Gastroesophageal sphincter (tissue), 3 donors: ENCODE data around the gene KLHL17.

Experiments used
- CTCF ChIP-seq, 4 experiments: fragments of 200-600 bp in 2 of 4; fragments of 450-650 bp in 2 of 4; sonication (generic) in 1 of 4; IDR thresholded peaks; one replicate each; pipeline ENCODE4 v1.5.1; 2017 to 2019; ENCODE audit warnings: antibody characterized with exemption in 4 of 4, mild to moderate bottlenecking in 2 of 4, moderate library complexity in 2 of 4
- EP300 ChIP-seq: sonication (generic); formaldehyde crosslinking; IDR thresholded peaks from one replicate; pipeline ENCODE4 v1.6.1; 2017; ENCODE audit warnings: antibody characterized with exemption, mild to moderate bottlenecking
- POLR2A ChIP-seq, 2 donors: fragments of 450-650 bp; IDR thresholded peaks; one replicate each; pipeline ENCODE4 v1.6.1; 2017; ENCODE audit warnings: antibody characterized with exemption in 2 of 2, mild to moderate bottlenecking in 2 of 2, moderate library complexity in 1 of 2
- POLR2AphosphoS5 ChIP-seq: sonication (generic); formaldehyde crosslinking; IDR thresholded peaks from one replicate; pipeline ENCODE4 v1.6.1; 2017; ENCODE audit warnings: antibody characterized with exemption

- no peak for TF ChIP-seq CTCF (IDR thresholded peaks at IDR 0.05)
- no peak for TF ChIP-seq POLR2A (IDR thresholded peaks at IDR 0.05)
- TF ChIP-seq EP300, result no peak
- TF ChIP-seq POLR2AphosphoS5, result no peak
Observed at GRCh38 chr1:992362-992761, 32.0 kb downstream of the KLHL17 start.
